NCI-H345 treated with DMSO at 0.1 percent for 48 hours (cell line): Measurements from ENCODE around the gene POC1B.

Experiments used
- DNase-seq: peaks from one replicate; lab custom pipeline; 2025; ENCODE audit not compliant: unreplicated experiment; lab: John Stamatoyannopoulos, UW

The POC1B gene

GRCh38 chr12:89424389-89424788 lies 101.5 kb downstream of the POC1B start:
- DNase-seq, result no peak

- DNase-seq, result no peak
These were observed 104.6 kb downstream of the POC1B start for GRCh38 chr12:89421092-89421835.

GRCh38 chr12:89418228-89418910 lies 107.5 kb downstream of the POC1B start:
- DNase-seq, result no peak

DNA sequence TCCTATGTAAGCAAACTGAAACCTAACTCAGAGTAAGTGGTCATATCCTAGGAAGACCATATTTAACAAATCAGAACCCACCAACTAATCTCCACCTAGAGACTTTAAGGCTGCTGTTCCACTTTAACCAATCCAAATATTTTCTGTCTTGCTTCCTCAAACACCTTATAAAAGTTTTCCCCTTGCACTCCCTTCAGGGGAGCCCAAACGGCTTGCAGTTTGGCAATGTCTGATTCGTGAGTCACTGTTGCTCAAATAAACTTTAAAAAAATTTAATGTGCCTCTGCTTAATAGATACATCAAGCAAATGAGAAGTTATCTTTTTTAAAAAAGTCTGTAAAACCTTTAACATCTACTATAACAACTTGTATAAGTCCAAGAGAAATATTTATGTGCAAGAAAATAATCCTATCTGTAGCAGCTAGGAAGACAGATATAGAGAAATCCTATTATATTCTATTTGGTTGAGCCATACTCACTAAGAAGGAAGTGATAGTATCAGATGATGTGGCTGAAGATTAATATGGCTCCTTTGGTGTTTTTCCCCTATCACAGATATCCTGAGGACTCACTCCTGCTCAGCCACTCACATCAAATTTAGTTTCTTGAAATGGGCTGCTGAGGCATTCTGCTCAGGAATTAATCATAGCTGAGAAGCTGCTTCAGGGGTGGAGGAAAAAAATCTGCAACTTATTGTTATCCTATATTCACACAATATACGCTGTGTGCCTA lies 108.4 kb downstream of the POC1B start:
- no peak for DNase-seq

GRCh38 chr12:89416049-89416792 lies 109.6 kb downstream of the POC1B start:
- DNase-seq, result no peak

GRCh38 chr12:89414851-89415250 lies 111.0 kb downstream of the POC1B start:
- no peak for DNase-seq

GRCh38 chr12:89414322-89414721 lies 111.5 kb downstream of the POC1B start:
- DNase-seq, result no peak

DNA sequence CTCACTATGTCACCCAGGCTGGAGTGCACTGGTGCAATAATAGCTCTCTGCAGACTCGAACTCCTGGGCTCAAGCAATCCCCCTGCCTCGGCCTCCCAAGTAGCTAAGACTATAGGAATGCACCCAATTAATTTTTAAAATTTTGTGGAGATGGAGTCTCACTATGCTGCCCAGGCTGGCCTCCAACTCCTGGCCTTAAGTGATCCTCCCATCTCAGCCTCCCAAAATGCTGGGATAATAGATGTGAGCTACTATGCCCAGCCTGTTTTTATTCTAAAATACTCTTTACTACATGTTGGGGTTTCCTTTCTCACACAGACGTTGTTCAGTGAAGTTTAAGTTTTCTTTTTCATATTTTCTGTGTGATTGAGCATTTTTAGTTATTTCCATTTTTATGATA lies 112.6 kb downstream of the POC1B start:
- DNase-seq, result no peak

DNA sequence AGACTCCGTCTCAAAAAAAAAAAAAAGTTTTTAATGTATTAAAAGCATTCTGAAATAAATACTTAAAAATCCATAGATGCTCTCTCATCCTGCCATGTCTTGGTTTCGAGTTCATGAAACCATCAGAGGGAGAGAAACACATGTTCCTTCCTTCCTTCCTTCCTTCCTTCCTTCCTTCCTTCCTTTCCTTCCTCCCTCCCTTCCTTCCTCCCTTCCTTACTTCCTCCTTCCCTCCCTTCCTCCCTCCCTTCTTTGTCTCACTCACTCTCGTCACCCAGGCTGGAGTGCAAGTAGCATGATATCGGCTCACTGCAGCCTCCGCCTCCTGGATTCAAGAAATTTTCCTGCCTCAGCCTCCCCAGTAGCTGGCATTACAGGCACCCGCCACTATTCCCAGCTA lies 113.2 kb downstream of the POC1B start:
- no peak for DNase-seq

DNA sequence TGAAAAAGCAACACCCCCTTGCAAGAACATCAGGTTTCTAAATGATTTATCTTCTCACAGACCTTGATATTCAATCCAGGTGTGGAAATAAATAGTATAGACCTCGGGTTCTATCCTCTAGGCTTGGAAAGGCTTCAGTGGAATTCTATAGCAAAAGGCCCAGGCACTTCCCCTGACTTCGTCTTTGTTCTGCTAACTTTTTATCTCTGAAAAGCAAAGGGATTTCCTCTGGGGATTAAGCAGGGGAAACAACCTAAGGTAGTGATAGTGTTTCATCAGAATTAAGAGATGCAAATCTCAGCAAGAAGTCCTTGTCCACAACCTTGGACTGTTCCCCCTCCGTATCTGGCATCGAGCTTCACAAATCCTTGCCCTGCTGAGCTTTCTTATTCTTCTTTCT lies 114.0 kb downstream of the POC1B start:
- DNase-seq, result no peak

DNA sequence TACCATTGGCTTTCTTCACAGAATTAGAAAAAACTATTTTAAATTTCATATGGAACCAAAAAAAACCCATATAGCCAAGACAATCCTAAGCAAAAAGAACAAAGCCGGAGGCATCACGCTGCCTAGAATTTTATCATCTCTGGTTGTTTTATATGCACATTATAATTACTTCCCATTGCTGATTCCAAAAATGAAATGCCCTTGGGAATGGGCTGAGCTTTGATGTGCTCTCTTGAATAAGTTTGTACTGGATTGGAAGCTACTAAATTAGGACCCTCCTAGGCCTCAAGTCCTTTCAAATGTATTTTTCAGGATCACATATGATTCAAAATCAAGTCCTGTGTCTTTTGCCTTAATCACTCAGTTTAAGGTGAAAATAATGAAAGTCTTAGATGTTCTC lies 114.6 kb downstream of the POC1B start:
- no peak for DNase-seq

DNA sequence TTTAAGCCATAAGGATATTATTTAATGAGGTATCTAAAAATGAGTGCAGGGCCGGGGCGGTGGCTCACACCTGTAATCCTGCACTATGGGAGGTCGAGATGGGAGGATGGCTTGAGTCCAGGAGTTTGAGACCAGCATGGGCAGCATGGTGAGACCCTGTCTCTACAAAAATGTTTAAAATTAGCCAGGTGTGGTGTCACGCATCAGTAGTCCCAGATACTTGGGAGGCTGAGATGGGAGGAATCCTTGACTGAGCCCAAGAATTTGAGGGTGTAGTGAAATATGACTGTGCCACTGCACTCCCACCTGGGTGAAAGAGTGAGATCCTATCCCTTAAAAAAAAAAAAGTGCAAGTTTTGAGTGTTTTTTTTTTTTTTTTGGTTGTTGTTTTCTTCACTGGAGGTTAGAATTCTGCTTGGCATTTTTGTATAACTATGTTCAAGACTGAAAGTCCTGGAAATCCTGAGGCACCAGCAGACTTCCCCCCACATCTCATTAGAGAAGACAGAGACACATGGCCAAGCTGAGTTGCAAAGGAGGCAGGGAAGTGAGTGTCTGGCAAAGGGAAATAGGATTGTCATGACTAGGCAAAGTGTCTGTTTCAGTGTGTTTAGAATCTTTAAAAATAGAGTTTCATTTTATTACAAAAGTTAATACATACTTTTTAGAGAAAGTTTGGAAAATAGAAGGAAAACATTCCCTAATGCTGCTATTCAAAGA lies 120.1 kb downstream of the POC1B start:
- DNase-seq, result no peak

- no peak for DNase-seq
These were observed 124.3 kb downstream of the POC1B start for GRCh38 chr12:89401433-89402058.

DNA sequence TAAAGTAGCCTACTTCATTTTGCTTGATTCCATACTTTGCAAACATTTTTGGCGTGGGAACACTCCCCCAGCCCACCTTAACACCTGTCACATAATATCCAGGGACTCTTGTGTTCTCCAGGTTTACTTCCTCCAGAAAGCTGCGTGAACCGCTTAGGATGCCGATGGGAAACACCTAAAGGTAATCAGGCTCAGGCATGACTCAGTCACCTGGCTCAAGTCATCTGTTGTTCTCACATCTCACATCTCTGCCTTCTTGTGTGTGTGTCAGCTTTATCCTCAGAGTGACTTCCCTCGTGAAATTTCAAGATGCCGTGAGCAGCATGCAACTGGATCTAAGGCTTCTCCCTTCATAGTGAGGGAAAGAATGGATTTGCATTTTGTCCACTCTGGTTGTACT lies 125.4 kb downstream of the POC1B start:
- no peak for DNase-seq

DNA sequence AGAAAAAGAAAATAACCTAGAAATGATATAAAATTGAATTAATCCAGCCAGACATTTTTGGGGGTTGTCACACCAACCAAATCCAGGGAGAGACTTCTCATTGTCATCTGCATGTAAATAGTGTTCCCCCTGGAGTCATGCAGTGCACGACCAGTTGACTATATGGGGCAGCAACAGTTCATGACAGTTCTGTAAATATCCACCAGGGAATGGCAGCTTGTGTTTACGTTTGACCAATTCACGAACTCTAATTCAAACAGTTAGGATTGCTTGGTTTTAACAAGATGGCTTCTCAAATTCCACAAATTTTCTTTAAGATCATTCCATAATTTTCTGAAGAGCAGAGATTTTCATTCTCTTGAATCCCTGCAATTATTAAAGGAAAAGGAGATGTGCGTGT lies 130.1 kb downstream of the POC1B start:
- DNase-seq, result no peak

GRCh38 chr12:89393551-89394121 lies 132.2 kb downstream of the POC1B start:
- no peak for DNase-seq

DNA sequence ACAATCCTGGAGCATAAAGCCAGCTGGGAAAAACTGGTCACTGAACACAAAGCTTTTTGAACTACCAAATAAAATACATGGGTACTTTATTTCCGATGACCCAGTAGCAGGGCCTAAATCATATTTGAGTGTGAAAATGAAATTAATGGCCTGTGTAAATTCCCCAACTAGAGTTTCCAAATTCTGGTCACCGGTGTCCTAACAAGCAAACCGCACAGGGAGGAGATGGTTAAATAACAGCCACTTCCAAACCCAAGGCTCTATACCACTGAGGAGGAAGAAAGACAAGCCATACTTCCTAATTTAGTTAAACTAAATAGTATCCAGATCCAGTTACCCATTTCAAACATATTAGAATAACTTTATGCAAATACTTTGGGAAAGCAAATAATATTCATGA lies 133.5 kb downstream of the POC1B start:
- no peak for DNase-seq

DNA sequence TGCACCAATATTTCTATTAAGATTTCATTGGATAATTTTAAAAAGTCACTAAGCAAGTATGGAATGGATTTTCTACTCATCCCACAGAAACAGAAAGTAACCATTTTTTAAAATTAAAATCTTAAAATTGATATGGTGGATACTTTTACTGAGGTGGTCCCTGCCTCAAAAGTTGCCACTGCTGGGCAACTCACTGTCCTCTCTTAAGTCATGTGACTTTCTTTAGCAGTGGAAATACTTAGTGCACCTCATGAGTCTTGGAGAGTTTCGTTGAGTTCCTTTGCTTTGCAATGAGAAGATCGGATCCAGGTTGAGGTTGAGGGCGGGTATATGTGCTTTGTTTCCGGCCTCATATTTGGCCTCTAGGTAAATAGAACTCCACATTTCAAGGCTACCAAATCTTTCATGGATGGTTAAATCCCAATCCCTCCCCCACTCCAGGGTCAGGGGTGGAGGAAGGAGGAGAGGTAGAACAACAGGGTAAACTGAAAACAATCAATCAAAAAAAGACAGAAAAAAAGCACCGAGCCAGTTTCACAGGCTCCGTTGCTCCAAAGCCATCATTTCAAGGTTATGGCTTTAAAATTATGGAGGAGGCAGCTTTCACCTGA lies 134.0 kb downstream of the POC1B start:
- DNase-seq, result no peak

- DNase-seq, result no peak
These were observed 134.8 kb downstream of the POC1B start for GRCh38 chr12:89390802-89391673.
